Erythroblast (primary cell): Measurements from ENCODE around the gene PIGN.

Experiments used
- GATA1 ChIP-seq: IDR thresholded peaks from 2 replicates; pipeline ENCODE4 v1.6.1; 2011; ENCODE audit warnings: low read depth, mild to moderate bottlenecking, control low read depth, low read length, moderate library complexity
- POLR2A ChIP-seq: IDR thresholded peaks from 2 replicates; pipeline ENCODE4 v1.6.1; 2011; ENCODE audit warnings: mild to moderate bottlenecking, low read length

- TF ChIP-seq POLR2A (no peak), GATA1 (no peak)
Observed at GRCh38 chr18:62140259-62140658, 46.6 kb downstream of the PIGN start.
